HT-29 (cell line): Measurements from ENCODE around the gene ARMC9. TPM values are rescaled to one million over a fixed set of nuclear protein-coding genes. Genes with fewer than 3 reads are reported as not detected.
"Not testable (repeated sequence)": the region's sequence is repeated elsewhere in the genome, so short reads cannot be mapped to it uniquely, and the experiment has no call there.

ENCODE experiments used
- DNase-seq: peaks from one replicate; pipeline ENCODE4 v3.0.0-alpha.2; 2015; ENCODE audit warnings: low spot score
- total RNA-seq: library from RNA; depleted of rRNA; stranded (reverse); fragments of >200 nt; shearing (Covaris generic); gene quantifications from 2 replicates; pipeline ENCODE4 v1.2.3, GENCODE V29; 2014

ARMC9 gene
- total RNA-seq, 1 experiment from 2014 or later, result 29.7 TPM

DNA sequence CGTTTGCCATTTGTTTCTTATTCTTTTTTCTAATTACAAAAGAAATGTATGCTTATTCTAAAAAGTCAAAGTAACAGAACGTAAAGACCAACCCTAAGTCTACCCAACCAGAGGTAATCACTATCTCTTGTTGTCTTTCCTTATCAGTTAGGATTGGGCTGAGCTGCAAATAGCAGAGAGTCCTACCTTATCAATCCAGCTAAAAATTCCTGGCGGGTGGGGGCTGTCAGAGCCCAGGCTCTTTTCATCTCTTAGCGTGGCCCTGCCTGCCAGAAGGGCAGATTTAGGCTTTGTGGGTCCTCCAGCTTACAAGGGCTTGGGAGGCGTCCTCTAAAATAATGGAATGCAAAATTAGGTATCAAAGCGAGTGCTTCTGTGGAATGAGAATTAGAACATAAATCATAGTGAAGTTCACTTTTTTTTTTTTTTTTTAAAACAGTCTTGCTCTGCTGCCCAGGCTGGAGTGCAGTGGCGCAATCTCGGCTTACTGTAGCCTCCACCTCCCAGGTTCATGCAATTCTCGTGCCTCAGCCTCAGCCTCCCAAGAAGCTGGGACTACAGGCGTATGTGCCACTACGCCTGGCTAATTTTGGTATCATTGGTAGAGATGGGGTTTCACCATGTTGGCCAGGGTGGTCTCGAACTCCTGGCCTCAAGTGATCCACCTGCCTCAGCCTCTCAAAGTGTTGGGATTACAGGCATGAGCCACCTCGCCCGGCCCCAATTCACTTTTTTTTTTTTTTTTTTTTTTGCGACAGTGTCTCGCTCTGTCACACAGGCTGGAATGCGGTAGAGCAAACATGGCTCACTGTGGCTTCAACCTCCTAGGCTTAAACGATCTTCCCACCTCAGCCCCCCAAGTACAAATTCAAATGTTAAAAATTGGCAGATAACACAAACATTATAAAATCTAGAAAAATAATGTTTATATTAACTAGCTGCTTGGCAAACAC, 139.7 kb downstream of the ARMC9 start:
- no peak for DNase-seq

DNA sequence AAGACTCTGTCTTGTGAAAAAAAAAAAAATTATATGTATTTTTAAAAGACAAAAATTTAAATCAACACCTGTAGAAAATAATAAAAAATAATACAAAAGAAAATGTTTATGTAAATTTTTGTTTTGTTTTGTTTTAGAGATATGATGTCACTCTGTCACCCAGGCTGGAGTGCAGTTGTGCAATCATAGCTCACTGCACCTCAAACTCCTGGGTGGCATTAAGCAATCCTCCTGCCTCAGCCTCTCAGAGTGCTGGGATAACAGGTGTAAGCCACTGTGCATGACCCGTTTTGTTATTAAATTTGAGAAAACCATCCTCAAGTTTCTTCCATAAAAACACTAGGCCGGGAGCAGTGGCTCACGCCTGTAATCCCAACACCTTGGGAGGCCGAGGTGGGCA, 140.9 kb downstream of the ARMC9 start:
- DNase-seq, result no peak

DNA sequence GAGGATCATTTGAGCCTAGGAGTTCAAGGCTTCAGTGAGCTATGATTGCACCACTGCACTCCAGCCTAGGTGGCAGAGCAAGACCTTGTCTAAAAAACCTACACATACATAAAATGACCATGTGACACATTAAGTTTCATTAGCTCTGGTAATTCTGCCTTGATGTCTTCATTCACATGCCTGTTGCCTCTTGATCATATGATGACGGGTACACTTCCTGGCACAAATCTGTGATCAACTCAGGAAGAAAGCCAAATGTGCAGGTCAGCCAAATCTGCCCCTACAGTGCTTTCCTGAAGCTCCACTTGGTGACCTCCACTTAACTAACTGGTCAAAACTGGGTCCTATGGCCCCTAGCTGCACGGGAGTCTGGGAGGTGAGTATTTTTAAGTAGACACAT, 142.7 kb downstream of the ARMC9 start:
- DNase-seq, result no peak

DNA sequence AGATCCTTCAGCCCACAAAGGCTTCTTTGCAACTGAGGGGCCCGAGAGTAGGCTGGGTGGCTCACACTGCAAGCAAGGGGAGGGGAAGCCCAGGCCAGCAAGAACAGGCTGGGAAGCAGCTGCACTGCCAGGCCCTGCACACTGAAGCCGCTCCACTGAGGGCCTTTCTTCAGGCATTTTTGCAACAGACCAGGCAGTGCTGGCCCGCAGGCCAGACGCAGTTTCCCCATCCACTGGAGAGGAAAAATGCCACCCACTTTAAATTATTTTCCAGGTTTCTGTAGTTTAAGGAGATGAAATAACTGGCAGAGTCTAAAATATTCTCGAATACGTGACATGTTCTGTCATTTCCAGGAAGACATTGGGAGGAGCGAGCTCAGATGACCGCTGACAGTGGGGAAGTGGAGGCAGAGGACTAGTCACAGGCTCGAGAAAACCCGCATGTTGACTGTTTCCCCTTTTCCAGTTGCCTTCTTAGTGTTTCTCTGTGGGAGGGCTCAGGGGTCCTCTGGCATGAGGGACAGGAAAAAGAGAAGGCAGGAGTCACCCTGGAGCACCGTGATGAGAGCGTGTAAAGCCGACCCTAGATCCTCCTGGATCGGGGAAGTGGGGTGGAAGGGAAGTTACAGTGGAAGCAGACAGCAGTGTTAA, 143.8 kb downstream of the ARMC9 start:
- DNase-seq, result no peak

DNA sequence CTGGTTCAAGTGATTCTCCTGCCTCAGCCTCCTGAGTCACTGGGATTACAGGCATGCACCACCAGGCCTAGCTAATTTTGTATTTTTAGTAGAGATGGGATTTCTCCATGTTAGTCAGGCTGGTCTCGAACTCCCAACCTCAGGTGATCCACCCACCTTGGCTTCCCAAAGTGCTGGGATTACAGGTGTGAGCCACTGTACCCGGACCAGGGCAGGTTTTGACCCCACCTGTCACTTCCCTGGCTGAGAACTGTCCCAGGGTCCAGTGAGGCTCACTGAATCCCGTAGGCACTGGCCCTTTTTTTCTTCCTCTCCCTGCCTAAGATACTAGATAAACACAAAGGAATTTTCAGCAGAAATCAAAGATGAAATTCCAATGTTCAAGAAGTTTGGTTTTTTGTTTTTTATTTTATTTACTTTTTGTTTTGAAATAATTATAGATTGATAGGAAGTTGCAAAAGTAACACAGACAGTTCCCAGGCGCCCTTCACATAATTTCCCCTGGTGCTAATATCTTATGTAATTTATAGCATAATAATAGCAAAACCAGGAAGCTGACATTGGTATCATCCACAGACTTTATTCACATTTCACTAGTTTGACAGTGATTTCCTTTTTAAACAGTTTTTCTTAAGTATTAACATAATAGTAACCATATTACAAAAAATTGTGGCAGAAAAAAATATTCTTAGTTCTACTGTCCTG, 144.7 kb downstream of the ARMC9 start:
- no peak for DNase-seq

DNA sequence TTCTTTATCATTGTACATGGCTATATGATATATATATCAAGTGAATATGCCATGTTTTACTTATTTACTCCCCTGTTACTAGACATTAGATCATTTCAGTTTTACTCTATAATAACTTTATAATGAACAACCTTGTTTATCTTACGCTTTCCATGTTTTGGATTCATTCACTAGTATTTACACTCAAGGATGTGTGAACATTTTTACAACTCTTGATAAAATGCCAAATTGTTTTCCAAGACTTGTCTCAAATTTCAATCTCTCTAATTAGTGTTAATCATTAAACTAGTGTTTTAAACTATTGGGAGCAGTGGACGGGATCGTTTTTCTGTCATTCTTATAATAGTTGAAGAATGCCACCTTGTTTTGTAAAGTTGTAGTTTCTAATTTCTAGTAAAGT, 145.6 kb downstream of the ARMC9 start:
- peak; percentile 32 for DNase-seq

DNA sequence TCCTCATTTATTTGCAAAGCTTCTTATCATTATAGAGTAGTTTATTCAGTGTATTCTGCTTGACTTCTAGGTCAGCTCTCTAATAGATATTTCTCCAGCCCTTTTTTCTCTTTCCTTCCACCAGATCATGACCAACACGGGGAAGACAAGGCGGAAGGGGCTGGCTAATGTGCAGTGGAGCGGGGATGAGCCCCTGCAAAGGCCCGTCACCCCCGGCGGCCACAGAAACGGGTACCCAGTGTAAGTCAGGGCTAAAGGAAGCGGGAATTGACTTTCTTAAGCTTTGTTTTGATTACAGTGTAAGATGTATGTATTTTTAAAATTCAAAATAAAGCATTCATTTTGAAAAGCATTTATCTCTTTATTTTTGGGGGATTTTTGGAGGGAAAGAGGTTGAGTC, 146.4 kb downstream of the ARMC9 start:
- no peak for DNase-seq

DNA sequence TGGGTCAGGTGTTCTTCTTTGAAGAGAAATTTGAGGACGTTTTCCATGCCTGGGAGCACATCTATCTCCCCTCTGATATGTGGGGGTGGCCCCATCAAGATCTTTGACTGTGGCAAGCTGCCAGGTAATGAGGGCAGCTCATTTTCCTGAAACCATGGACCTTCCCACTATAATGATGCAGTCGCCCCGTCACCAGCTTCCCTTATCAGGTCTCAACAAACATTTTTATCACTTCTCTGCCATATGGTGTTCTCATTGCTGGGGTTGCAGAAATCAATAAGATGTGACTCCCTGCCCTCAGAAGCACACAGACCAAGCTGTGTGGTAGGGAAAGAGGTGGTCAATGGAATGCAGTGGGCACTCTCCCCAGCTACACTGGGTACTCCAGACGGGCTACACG, 148.7 kb downstream of the ARMC9 start:
- DNase-seq, result no peak

DNA sequence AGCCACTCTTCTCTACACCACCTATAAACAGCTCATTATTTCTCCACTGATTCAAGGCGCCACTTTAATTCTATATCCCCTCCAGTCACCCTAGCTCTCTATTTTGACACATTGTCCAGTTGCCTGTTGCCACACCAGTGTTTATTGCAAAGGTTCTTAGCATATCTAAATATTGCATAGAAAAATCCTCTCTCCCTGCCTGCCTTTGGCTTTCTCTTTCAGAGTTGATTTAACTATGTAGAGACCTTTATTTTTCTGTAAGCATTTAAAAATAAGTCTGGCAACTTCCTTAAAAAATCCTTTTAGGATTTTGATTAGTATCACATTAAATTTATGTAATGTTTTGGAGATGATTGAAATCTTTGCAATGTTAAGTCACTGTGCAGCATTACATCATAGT, 149.2 kb downstream of the ARMC9 start:
- DNase-seq, result no peak

DNA sequence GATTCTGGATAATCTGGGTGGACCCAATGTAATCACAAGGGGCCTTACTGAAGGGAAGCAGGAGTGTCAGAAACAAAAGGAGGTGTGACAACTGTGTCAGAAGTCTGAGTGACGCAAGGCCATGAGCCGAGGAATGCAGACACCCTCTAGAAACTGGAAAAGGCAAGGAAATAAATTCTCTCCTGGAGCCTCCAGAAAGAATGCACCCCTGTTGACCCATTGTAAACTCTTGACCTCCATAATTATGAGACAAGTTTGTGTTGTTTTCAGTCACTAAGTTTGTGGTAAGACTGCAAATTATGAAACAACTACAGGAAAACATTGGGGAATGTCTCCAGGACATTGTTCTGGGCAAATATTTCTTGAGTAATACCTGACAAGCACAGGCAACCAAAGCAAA, 149.7 kb downstream of the ARMC9 start:
- DNase-seq, result peak; percentile 12

DNA sequence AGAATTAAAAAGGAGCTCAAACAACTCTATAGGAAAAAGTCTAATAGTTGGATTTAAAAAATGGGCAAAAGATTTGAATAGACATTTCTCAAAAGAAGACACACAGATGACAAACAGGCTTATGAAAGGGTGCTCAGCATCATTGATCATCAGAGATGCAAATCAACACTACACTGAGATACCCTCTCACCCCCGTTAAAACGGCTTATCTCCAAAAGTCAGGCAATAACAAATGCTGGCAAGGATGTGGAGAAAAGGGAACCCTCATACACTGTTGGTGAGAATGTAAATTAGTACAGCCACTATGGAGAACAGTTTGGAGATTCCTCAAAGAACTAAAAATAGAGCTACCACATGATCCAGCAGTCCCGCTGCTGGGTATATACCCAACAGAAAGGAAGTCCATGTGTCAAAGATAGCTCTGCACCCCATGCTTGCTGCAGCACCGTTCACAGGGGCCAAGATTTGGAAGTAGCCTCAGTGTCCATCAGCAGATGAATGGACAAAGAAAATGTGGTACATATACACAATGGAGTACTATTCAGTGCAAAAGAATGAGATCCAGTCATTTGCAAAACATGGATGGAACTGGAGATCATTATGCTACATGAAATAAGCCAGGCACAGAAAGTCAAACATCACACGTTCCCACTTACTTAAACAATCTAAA, 150.4 kb downstream of the ARMC9 start:
- DNase-seq, result no peak

DNA sequence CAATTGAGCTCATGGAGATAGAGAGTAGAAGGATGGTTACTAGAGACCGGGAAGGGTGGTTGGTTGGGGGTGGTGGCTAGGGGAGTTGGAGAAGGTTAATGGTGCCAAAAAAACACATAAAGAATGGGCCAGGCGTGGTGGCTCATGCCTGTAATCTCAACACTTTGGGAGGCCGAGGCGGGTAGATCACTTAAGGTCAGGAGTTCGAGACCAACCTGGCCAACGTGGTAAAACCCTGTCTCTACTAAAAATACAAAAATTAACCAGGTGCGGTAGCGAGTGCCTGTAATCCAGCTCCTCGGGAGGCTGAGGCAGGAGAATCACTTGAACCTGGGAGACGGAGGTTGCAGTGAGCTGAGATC, 150.9 kb downstream of the ARMC9 start:
- DNase-seq, result not testable (repeated sequence)

DNA sequence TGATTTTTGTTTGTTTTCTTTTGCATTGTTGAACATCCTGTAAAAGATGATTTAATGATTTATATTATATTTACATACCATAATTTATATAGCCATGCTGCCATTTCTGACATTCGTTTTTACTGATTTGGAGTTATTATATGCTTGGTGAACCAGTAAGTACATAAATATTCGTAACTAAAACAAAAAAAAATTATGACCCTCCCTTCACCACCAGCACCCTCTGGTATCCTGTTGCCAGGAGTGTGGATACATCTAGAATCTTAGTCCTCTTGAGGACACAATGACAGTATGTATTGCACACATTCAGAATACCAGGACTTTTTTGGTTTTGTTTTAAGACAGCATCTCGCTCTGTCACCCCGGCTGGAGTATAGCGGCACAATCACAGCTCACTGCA, 153.2 kb downstream of the ARMC9 start:
- DNase-seq, result no peak

DNA sequence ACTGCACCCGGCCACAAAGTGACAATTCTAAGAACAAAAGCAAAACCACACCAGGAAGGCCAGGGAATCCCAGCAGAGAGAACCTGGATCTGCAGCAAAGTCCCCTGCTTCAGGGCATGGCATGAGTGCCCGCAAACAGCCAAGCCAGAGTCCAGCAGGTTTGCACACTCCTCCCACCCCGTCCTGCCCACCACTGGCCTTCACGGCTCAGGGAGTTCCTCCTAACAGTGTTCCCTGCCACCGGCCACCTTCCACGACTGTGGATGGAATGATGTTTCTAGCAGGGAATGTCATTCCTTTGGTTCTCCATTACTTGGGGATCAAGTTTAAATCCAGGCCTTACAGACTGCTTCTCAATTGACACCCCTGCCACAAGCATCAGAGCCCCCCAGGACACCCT, 155.0 kb downstream of the ARMC9 start:
- no peak for DNase-seq

DNA sequence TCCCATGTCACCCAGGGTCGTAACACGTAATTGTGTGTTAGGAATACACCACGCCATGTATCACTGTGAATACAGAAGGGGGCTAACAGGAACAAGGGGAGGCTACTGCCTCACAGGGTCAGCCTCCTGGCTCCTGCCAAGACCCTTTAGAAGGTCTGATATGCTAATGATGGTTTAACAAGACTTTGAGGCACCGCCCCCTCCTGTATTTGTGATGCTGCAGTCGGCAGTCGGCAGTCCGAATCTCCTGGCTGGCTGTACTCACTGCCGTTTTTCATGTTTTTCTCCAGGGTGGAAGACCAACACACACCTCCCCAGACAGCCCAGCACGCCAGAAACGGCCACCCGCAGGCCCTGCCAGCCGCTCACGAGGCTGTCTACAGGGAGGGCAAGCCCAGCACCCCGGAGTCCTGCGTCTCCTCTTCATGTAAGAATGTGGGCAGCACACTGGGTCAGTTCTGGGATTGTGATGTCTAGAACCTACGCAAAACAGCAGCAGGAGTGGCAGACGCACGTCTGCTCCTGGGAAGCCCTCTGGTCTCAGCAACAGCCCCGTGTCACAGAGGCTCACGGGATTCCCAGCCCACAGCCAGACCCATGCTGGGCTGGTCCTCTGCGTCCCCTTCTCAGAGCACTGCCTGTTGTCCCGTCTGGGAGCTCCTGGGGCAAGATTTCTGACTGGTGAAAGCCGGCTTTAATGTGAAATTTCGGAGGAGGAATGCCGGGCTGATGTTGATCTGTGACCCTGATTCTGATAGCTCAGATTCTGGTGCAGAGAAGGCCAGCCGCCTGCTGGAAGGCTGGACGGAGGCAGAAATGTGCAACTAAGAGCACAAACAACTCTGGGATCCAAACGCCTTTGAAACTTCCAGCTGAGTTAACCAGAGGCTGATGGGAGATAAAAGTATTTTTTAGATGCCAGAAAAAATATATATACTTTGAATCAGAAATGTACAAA, 157.4 kb downstream of the ARMC9 start:
- no peak for DNase-seq

DNA sequence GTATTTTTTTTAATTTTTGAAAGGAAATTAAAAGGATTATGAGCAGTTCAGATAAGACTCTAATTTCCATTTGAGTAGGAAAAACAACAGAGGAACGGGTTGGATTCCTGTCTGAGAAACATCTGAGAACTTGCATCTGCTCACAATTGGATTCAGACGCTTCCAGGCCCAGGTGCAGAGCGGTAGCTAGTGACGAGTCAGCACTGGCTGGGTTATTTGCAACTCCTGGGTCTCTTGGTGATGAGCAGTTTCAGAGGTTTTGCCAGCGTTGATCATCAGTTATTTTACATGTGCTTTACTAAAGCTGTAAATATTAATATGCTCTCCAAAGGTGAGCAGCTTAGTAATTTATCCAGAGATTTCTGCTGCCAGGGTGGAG, 158.0 kb downstream of the ARMC9 start:
- no peak for DNase-seq

DNA sequence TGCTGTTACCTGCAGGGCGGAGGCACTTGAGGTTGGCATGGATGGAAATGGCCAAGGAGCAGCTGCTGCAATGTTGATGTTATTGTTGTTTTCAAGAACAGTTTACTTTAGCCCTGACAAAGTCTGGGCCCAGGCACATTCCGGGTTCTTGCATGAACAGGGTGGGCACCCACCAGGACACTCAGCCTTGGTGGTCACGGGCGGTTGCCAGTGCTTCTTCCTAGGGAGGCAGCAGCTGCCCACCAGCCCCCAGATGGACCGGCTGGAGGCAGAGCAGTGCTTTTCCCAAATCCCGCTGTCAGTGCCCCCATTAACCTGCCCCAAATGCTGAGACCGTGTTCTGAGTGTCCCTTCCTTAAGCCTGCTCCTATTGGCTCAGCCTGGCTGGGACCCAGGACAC, 158.6 kb downstream of the ARMC9 start:
- no peak for DNase-seq

DNA sequence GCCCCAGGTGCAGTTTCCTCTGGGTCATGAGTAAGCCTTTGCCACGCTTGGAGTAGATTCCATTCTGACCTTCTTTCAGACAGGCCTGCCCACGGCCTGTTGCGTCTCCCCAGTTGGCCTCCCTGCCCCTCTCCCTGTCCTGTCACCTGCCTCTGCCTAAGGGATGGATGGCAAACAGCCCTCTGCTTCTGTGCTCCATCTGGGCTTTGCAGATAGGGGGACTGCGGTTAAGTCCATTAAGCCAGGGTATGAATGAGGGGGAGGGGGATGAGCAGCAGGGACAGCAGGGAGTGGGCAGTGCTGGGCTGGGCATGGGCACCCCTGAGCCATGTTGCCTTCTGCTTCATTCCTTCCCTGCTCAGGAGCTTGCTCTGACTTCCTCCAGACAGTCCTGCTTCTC, 159.5 kb downstream of the ARMC9 start:
- no peak for DNase-seq

DNA sequence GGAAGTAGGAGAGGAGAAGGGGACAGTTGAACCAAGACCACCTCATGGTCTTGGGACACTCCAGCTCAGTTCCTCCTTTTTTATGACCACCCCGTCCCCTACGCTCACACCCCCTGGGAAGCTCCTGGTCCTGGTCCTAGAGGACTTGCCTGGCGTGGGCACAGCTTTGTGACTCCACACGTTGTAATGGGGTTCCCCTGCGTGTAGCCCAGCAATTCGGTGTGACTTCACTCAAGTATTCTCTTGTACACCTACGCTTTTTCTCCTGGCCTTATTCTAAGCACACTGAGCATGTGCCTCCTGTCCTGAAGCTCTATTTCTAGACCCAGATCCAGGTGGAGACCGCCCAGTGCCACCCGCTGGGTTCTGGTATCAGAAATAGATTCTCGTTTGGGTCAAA, 161.0 kb downstream of the ARMC9 start:
- no peak for DNase-seq

DNA sequence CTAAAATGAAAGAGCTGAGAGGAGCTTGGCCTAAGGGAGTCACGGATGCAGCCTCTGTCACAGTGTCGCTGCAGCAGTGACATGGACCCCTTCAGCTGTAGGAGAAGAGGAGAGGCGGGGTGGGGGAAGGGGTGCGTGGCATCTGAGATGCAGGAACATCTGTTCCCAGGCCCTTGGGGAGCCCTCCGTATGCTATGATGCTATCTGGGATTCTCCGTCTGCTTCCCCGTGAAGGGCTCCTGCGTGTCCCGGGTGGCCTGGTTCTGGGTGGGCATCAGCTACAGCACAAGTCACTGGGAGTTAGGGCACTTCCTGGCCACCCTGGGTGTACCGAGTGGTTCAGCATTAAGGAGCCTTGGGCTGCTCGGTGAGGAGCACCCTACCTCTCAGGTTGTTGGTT, 161.5 kb downstream of the ARMC9 start:
- no peak for DNase-seq

DNA sequence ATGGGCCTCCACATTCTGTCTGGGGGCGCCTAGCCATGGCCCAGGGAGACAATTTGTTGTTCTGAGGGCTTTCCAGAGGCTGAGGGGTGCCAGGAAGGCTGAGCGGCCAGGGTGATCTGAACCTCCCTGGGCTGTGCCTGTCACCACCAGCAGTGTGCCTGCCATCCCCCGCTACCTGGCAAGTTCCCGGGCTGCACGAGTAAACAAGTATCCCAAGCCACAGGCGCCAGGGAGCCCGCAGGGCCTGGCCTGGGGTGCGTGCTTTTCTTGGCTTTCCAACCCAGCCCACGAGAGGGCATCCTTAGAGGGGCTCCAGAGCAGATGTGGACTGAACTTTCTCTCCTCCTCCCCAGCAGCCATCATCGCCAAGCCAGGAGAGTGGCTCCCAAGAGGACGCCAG, 162.0 kb downstream of the ARMC9 start:
- DNase-seq, result no peak
